ENCODE data around the gene SPRN.
"Not testable (repeated sequence)": the region's sequence is repeated elsewhere in the genome, so short reads cannot be mapped to it uniquely, and the experiment has no call there.

SPRN gene

GRCh38 chr10:133456041-133456951 lies 31.9 kb upstream of the SPRN start:
- DNase-seq: no peak

GRCh38 chr10:133455611-133456031 lies 31.2 kb upstream of the SPRN start:
- no peak for DNase-seq

- no peak for DNase-seq
Observed at GRCh38 chr10:133455196-133455595, 30.8 kb upstream of the SPRN start.

GRCh38 chr10:133454204-133454893 lies 29.9 kb upstream of the SPRN start:
- no peak for DNase-seq

GRCh38 chr10:133453516-133454203 lies 29.2 kb upstream of the SPRN start, which contains the start of gene SCART1:
TSS of gene SCART1 (plus strand) at chr10:133453945. CDS start at chr10:133453998, 53 bp downstream.
- DNase-seq: peak; percentile 33

GRCh38 chr10:133452453-133452852 lies 28.0 kb upstream of the SPRN start:
- no peak for DNase-seq

GRCh38 chr10:133451346-133451745 lies 26.9 kb upstream of the SPRN start:
- DNase-seq: no peak

- DNase-seq: no peak
Observed at GRCh38 chr10:133448120-133448519, 23.7 kb upstream of the SPRN start.

GRCh38 chr10:133446979-133447378 lies 22.6 kb upstream of the SPRN start:
- DNase-seq: no peak

GRCh38 chr10:133445751-133446708 lies 21.6 kb upstream of the SPRN start:
- DNase-seq: no peak

GRCh38 chr10:133445268-133445732 lies 20.9 kb upstream of the SPRN start:
- no peak for DNase-seq

- DNase-seq: no peak
Observed at GRCh38 chr10:133444342-133445267, 20.2 kb upstream of the SPRN start.

GRCh38 chr10:133442967-133443924 lies 18.8 kb upstream of the SPRN start:
- DNase-seq: no peak

- peak; percentile 57 for DNase-seq
Observed at GRCh38 chr10:133442191-133442966, 18.0 kb upstream of the SPRN start.

GRCh38 chr10:133441780-133442179 lies 17.4 kb upstream of the SPRN start:
- no peak for DNase-seq

GRCh38 chr10:133441356-133441755 lies 16.9 kb upstream of the SPRN start:
- DNase-seq: not testable (repeated sequence)

GRCh38 chr10:133440633-133441285 lies 16.3 kb upstream of the SPRN start:
- DNase-seq: no peak
